ENCODE results near the gene RAP1A. TPM values are rescaled to one million over a fixed set of nuclear protein-coding genes. Genes with fewer than 3 reads are reported as not detected.

RAP1A gene
- polyA plus RNA-seq (35.2 to 70.3 TPM (median 43.9 TPM) in 3 replicates), polyA minus RNA-seq (9.2 to 29.5 TPM (median 13.0 TPM) in 3 replicates)
- polyA plus RNA-seq (2011; ENCODE audit: low read depth) = 119 TPM
- 56.5 and 106 TPM in 2 replicates for polyA plus RNA-seq (2011; cell fraction: cytosol; rRNA removed)
- polyA plus RNA-seq (2011; cell fraction: nucleus; rRNA removed) = 21.5 and 25.7 TPM in 2 replicates
- polyA plus RNA-seq (2012; ENCODE audit: low replicate concordance) = 50.9 and 55.7 TPM in 2 replicates
- 17.3 TPM for polyA minus RNA-seq (2011; cell fraction: cytosol; rRNA and poly(A)+ RNA removed)
- polyA minus RNA-seq (2011; cell fraction: nucleus; rRNA and poly(A)+ RNA removed) = 1.7 and 8.6 TPM in 2 replicates

DNA sequence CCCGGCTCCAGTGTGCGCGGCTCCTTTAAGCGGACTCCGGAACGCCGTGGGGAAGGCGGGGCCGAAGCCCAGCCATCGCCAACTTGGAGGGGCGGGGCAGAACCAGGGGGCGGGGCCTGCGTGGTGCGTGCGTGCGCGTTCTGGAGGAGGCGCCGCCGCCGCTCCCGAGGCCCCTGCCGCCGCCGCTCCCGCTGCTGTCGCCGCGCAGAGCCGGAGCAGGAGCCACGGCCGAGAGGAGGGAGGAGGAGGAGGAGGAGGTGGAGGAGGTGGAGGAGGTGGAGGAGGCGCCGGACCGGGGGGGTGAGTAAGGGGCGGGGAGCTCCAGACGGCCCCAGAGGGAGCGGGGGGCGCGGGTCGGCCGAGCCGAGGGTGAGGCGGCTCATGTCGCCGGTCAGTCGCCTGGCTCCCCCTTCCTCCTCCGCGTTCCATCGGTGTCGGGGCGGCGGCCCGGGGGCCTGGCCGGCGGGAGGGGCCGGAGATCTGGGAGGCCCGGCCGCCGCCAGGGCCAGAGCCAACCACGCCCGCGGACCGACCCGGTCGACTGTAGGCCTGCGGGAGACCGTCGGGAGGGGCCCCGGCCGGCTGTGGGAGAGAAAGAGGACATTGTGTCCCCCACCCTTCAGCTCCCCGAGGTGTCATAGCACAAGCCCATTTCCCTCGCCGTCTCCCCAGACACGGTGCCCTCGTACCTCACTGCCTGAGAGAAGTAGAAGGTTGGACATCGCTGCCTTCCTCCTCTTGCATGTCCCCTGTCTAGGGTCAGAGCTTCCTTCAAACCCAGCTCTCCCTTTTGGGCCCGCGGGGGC lies at the start of gene RAP1A:
RAP1A (plus strand) TSS at position 155 of the 806 bp plus-strand sequence. CDS start 71,572 bp downstream, outside the sequence.
- H3K4me3 ChIP-seq (ENCODE audit: control insufficient read depth in 2 of 3, extremely low read depth in 1 of 3, insufficient read depth in 2 of 3, low read depth in 1 of 3, low read length in 3 of 3) = peak within 1 kb of the TSS; percentile 73 to 86 (median 82)

DNA sequence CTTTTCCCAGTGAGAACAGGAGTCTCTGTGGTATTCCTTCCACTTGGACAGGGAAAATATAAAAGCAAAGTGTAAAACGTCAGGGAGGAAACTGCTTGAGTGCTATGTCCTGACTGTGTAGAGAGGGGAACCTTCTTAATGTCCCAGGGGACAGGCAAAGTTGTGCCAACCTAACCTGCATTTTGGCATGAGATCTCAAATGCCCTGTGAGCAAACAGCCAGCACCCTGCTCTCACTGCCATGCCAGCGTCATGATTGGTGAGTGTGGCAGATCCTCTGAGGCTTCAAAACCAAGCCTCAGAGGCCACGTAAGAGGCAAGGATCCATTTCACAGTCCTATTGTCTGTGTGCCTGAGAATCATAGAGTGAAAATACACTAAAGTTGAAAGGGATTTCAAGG lies 49.7 kb upstream of the RAP1A start:
- no peak overlapping the region for H3K4me3 ChIP-seq (ENCODE audit: control insufficient read depth in 2 of 3, extremely low read depth in 1 of 3, insufficient read depth in 2 of 3, low read depth in 1 of 3, low read length in 3 of 3)
- no peaks in the 10 kb centered on the region for H3K79me2 ChIP-seq (ENCODE audit: control insufficient read depth, insufficient read depth, low read length)

More for the DNA sequence above, at the start of gene RAP1A:
- FAIRE-seq = no peak
- Histone ChIP-seq H3K9me1 (ENCODE audit: control insufficient read depth, extremely low read depth, insufficient read depth, low read length) (no peaks in the 10 kb centered on the region), H3K79me2 (ENCODE audit: control insufficient read depth, insufficient read depth, low read length) (peaks cover 49% of the 10 kb centered on the region), H3K9me3 (ENCODE audit: control insufficient read depth, low read depth, low read length) (no peaks in the 10 kb centered on the region), H3K27ac (ENCODE audit: control insufficient read depth, insufficient read depth, low read length) (peak within 1 kb of the TSS; percentile 51), H3K27me3 (ENCODE audit: control insufficient read depth, extremely low read depth, insufficient read depth, low read length) (no peaks in the 10 kb centered on the region), H3K4me1 (ENCODE audit: control insufficient read depth, extremely low read depth, insufficient read depth, low read length) (peaks cover 15% of the 10 kb centered on the region), H3K4me2 (ENCODE audit: control insufficient read depth, extremely low read depth, insufficient read depth, low read depth, low read length) (peak within 1 kb of the TSS; percentile 98), H4K20me1 (ENCODE audit: control insufficient read depth, extremely low read depth, insufficient read depth, low read length) (no peaks in the 10 kb centered on the region), H3K36me3 (ENCODE audit: control insufficient read depth in 2 of 2, extremely low read depth in 1 of 2, insufficient read depth in 2 of 2, low read length in 2 of 2) (peaks cover 0 to 3% of the 10 kb centered on the region in 2 experiments), H3K9ac (ENCODE audit: control insufficient read depth, extremely low read depth, insufficient read depth, low read length) (peak within 1 kb of the TSS; percentile 78), H2AFZ (ENCODE audit: control insufficient read depth, low read length) (peak within 1 kb of the TSS; percentile 96)
- TF ChIP-seq, protein P1, sequence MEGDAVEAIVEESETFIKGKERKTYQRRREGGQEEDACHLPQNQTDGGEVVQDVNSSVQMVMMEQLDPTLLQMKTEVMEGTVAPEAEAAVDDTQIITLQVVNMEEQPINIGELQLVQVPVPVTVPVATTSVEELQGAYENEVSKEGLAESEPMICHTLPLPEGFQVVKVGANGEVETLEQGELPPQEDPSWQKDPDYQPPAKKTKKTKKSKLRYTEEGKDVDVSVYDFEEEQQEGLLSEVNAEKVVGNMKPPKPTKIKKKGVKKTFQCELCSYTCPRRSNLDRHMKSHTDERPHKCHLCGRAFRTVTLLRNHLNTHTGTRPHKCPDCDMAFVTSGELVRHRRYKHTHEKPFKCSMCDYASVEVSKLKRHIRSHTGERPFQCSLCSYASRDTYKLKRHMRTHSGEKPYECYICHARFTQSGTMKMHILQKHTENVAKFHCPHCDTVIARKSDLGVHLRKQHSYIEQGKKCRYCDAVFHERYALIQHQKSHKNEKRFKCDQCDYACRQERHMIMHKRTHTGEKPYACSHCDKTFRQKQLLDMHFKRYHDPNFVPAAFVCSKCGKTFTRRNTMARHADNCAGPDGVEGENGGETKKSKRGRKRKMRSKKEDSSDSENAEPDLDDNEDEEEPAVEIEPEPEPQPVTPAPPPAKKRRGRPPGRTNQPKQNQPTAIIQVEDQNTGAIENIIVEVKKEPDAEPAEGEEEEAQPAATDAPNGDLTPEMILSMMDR (optimal IDR thresholded peaks at IDR 0.05 in 1 of 3, IDR thresholded peaks at IDR 0.05 in 1 of 3, conservative IDR thresholded peaks at IDR 0.05 in 1 of 3; ENCODE audit: extremely low read depth in 1 of 3, insufficient read depth in 2 of 3, low read length in 3 of 3) = no peak
- TF ChIP-seq EZH2 (IDR thresholded peaks at IDR 0.05; ENCODE audit: low read length) = no peak
- dilution Hi-C loops (cut with MboI; ENCODE audit: extremely low pct_ligation_motif_present, low sequenced_read_pairs) = no loop called here
- DNase-seq (ENCODE audit: low read depth, low spot score) = peak; percentile 23

More for the DNA sequence above, 49.7 kb upstream of the RAP1A start:
- H3K4me2 ChIP-seq (ENCODE audit: control insufficient read depth, extremely low read depth, insufficient read depth, low read depth, low read length) = no peak overlapping the region
- H2AFZ ChIP-seq (ENCODE audit: control insufficient read depth, low read length) = no peak overlapping the region
- no peaks in the 10 kb centered on the region for H4K20me1 ChIP-seq (ENCODE audit: control insufficient read depth, extremely low read depth, insufficient read depth, low read length)
- TF ChIP-seq, protein P1 (optimal IDR thresholded peaks at IDR 0.05 in 1 of 3, IDR thresholded peaks at IDR 0.05 in 1 of 3, conservative IDR thresholded peaks at IDR 0.05 in 1 of 3; ENCODE audit: extremely low read depth in 1 of 3, insufficient read depth in 2 of 3, low read length in 3 of 3) = no peak
- no peak for TF ChIP-seq EZH2 (IDR thresholded peaks at IDR 0.05; ENCODE audit: low read length)
- H3K27me3 ChIP-seq (ENCODE audit: control insufficient read depth, extremely low read depth, insufficient read depth, low read length) = no peaks in the 10 kb centered on the region
- no peaks in the 10 kb centered on the region for H3K4me1 ChIP-seq (ENCODE audit: control insufficient read depth, extremely low read depth, insufficient read depth, low read length)
- no peak overlapping the region for H3K27ac ChIP-seq (ENCODE audit: control insufficient read depth, insufficient read depth, low read length)
- no peaks in the 10 kb centered on the region for H3K9me3 ChIP-seq (ENCODE audit: control insufficient read depth, low read depth, low read length)
- DNase-seq (ENCODE audit: low read depth, low spot score) = no peak
- no peaks in the 10 kb centered on the region for H3K9me1 ChIP-seq (ENCODE audit: control insufficient read depth, extremely low read depth, insufficient read depth, low read length)
- dilution Hi-C loops (cut with MboI; ENCODE audit: extremely low pct_ligation_motif_present, low sequenced_read_pairs) = no loop called here
- no peaks in the 10 kb centered on the region for H3K36me3 ChIP-seq (ENCODE audit: control insufficient read depth in 2 of 2, extremely low read depth in 1 of 2, insufficient read depth in 2 of 2, low read length in 2 of 2)
- FAIRE-seq = no peak
- H3K9ac ChIP-seq (ENCODE audit: control insufficient read depth, extremely low read depth, insufficient read depth, low read length) = no peak overlapping the region
